ENCODE measurements around the gene PLA2G2E. TPM values are rescaled to one million over a fixed set of nuclear protein-coding genes. Genes with fewer than 3 reads are reported as not detected.
"Not testable (repeated sequence)": the region's sequence is repeated elsewhere in the genome, so short reads cannot be mapped to it uniquely, and the experiment has no call there.

Gene PLA2G2E
- polyA plus RNA-seq, 3 donors: not detected

DNA sequence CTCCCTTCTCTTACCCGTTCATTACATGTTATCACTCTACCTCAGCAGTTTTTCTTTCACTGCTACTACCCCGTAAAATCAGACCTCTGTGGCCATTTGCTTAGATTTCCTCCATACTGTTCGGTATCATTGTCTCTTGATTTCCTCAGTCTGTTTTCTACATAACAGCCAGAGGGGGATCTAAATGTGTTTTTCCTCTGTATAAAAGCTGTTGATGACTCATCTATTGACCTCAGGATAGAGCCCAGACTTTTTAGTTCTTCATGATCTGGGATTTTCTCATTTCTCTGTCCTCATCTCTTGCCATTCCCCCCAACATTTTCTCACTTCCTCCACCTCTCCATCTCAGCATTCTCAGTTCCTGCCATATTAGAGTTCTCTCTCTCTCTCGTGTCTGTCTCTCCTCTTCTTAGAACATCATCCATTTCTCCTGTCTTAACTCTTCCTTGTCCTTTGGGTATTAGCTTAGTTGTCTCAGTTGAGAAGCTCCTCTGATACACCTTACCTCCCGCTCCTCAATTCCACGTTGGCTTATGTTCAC is 30.7 kb downstream of the PLA2G2E start:
- no peak for DNase-seq (ENCODE audit: extremely low read depth in 1 of 11, low read depth in 9 of 11, low spot score in 4 of 11)

GRCh38 chr1:19892129-19892528 is 31.3 kb downstream of the PLA2G2E start:
- no peak for DNase-seq (ENCODE audit: extremely low read depth in 1 of 11, low read depth in 9 of 11, low spot score in 4 of 11)

DNA sequence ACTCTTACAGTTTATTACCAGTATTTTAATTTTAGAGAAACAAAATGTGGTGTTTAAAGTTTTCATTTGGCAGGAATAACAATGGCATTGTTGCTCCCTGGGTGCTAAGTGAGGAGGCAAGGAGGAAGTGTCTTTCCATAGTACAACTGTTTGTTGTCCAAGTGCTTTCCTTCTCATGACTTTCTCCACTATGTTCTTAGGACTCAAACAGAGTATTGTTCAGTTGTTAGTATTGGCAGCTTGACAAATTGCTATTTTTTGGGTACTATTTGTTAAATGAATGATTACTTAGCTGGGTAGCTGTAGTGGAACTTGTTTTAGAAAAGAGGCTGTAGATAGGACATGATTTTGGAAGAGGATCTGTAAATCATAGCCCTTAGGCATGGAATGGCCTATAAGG is 33.8 kb downstream of the PLA2G2E start:
- no peak for DNase-seq (ENCODE audit: extremely low read depth in 1 of 11, low read depth in 9 of 11, low spot score in 4 of 11)

DNA sequence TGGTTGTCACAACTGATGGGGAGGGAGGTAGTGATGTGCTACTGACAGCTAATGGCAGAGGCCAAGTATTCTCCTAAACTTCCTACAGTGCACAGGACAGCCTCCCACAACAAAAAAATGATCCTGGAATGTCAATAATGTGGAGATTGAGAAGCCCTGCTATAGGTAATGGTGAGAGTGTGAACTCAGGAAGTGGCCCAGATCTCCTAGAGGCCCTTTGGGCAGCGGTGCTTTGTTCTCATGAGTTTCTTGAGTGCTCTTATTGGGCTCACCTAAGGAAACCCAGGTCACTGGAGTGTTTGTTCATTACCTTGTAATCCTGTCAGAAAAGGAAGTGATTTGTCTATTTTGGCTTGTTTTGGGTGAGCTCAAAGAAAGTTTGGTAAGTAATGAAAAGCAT is 35.3 kb downstream of the PLA2G2E start:
- DNase-seq (ENCODE audit: extremely low read depth in 1 of 11, low read depth in 9 of 11, low spot score in 4 of 11): no peak

DNA sequence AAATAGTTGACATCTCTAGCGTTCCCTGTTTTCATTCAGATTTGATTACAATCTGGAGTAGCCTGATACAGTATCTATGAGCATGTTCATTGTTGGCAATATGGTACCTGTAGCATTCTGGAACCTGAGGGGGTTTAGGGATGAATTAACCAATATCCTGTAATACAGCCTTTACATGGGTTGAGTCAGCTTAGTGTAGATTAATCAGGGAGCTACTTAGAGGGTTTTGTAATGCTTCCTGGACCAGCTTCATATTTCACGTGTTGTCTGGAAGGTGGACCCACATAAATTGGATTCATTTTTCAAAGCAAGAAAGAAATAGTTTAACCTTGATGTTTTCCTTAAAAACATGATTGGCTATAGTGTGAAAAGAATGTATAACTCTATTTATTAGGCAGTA is 37.6 kb downstream of the PLA2G2E start:
- no peak for DNase-seq (ENCODE audit: extremely low read depth in 1 of 11, low read depth in 9 of 11, low spot score in 4 of 11)

- DNase-seq (ENCODE audit: extremely low read depth in 1 of 11, low read depth in 9 of 11, low spot score in 4 of 11): no peak
These were observed 39.1 kb downstream of the PLA2G2E start for GRCh38 chr1:19884312-19884711.

DNA sequence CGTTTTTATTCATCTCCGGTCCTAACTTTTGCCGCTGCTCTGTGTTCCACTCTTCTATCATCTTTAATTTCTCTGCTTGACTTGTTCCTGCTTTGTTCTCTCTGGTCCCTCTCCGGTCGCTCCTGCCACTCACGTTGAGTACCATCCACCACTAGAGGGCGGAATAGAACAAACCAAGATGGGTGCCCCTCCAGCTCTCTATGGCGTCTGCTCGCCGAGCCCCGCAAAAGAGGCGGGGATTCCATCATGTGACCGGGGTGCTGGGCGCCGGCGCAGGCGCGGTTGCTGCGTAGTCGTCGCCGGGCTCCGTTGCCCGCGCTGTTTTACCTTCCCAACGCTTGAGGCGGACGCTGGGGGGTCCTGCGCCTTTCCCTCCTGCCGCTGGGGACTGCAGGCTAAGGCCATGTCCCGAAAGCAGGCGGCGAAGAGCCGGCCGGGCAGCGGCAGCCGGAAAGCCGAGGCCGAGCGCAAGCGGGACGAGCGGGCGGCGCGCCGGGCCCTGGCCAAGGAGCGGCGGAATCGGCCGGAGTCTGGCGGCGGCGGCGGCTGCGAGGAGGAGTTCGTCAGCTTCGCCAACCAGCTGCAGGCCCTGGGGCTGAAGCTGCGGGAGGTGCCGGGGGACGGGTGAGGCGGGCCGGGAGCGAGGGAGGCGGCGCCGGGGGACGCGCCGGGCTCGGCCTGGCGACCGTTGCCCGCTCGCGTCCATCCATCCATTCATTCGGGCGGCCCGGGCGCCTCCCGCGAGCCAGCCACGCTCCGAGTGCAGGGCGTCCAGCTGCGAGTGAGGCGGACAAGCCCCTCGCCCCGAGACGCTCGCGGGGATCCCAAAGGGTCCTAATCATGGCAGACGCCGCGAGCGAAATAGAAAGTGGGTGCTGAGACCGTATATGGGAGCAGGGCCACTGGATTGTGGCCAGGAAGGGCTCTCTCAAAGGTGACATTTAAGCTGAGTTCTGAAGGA is 41.0 kb downstream of the PLA2G2E start, which contains the start of gene OTUD3:
Gene OTUD3, plus strand, starts transcription at position 285 of the 961 bp plus-strand sequence. Its CDS starts 119 bp downstream, at position 404.
- peak; percentile 94 to 99 (median 98) for DNase-seq (ENCODE audit: extremely low read depth in 1 of 11, low read depth in 9 of 11, low spot score in 4 of 11)

- not testable (repeated sequence) for DNase-seq (ENCODE audit: extremely low read depth in 1 of 11, low read depth in 9 of 11, low spot score in 4 of 11)
These were observed 42.6 kb downstream of the PLA2G2E start for GRCh38 chr1:19880841-19881240.

- peak in 2 of 11 donors; percentile 32 to 38 for DNase-seq (ENCODE audit: extremely low read depth in 1 of 11, low read depth in 9 of 11, low spot score in 4 of 11)
These were observed 43.8 kb downstream of the PLA2G2E start for GRCh38 chr1:19879661-19880060.

DNA sequence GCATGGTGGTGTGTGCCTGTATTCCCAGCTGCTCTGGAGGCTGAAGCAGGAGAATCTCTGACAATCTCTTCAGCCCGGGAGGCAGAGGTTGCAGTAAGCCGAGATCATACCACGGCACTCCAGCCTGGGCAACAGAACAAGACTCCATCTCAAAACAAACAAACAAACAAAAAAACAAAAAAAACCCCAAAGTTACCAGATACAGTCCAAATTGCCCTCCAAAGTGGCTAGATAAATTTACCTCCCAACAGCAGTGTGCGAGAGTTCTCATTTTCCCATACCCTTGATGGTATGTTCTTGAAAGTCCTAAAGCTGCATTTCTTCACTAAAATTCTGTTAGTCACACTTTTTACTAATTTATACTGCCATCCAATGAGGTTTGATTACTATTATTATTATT is 44.2 kb downstream of the PLA2G2E start:
- DNase-seq (ENCODE audit: extremely low read depth in 1 of 11, low read depth in 9 of 11, low spot score in 4 of 11): no peak

- DNase-seq (ENCODE audit: extremely low read depth in 1 of 11, low read depth in 9 of 11, low spot score in 4 of 11): peak in 1 of 11 donors; percentile 12
These were observed 44.8 kb downstream of the PLA2G2E start for GRCh38 chr1:19878637-19878985.

GRCh38 chr1:19877821-19878636 is 45.4 kb downstream of the PLA2G2E start:
- DNase-seq (ENCODE audit: extremely low read depth in 1 of 11, low read depth in 9 of 11, low spot score in 4 of 11): peak in 1 of 11 donors; percentile 5

GRCh38 chr1:19877181-19877750 is 46.2 kb downstream of the PLA2G2E start:
- DNase-seq (ENCODE audit: extremely low read depth in 1 of 11, low read depth in 9 of 11, low spot score in 4 of 11): no peak

- no peak for DNase-seq (ENCODE audit: extremely low read depth in 1 of 11, low read depth in 9 of 11, low spot score in 4 of 11)
These were observed 51.2 kb downstream of the PLA2G2E start for GRCh38 chr1:19872190-19872589.

Other genes with a start within 250 kb of the PLA2G2E start
- 10 to 100 TPM; 13.9 to 20.7 (median 18.0) TPM for gene TMCO4, start 123.7 kb downstream of the PLA2G2E start, polyA plus RNA-seq (ENCODE audit: insufficient read length in 3 of 3)
- under 1 TPM in 2 of 3 donors, not detected in 1; 0.27 to 0.32 TPM for gene RNF186, start 108.3 kb downstream of the PLA2G2E start, polyA plus RNA-seq (ENCODE audit: insufficient read length in 3 of 3)
- gene OTUD3, start 41.2 kb downstream of the PLA2G2E start, polyA plus RNA-seq (ENCODE audit: insufficient read length in 3 of 3): 10 to 100 TPM; 14.0 to 24.7 (median 16.5) TPM
- gene PLA2G2A, start 56.0 kb upstream of the PLA2G2E start, polyA plus RNA-seq (ENCODE audit: insufficient read length in 3 of 3): not detected
- not detected for gene PLA2G5, start 146.6 kb upstream of the PLA2G2E start, polyA plus RNA-seq (ENCODE audit: insufficient read length in 3 of 3)
- under 1 TPM; 0.04 to 0.09 (median 0.06) TPM for gene PLA2G2D, start 195.9 kb upstream of the PLA2G2E start, polyA plus RNA-seq (ENCODE audit: insufficient read length in 3 of 3)
- gene PLA2G2F, start 215.7 kb upstream of the PLA2G2E start, polyA plus RNA-seq (ENCODE audit: insufficient read length in 3 of 3): under 1 TPM; 0.12 to 0.19 (median 0.17) TPM

All from renal cortex interstitium (tissue), 11 donors.